Embryonic facial prominence (tissue), 1 donor: ENCODE measurements around the gene LMAN1L.

Source experiments
- DNase-seq: peaks from one replicate; pipeline ENCODE4 v3.0.0-alpha.2; 2016; ENCODE audit errors: extremely low spot score

LMAN1L gene

GRCh38 chr15:74794248-74794969 is 18.2 kb upstream of the LMAN1L start:
- DNase-seq, result no peak

- no peak for DNase-seq
These were observed 17.7 kb upstream of the LMAN1L start for GRCh38 chr15:74794970-74795349.

GRCh38 chr15:74795966-74796625 is 16.5 kb upstream of the LMAN1L start:
- no peak for DNase-seq

- no peak for DNase-seq
These were observed 14.0 kb upstream of the LMAN1L start for GRCh38 chr15:74798388-74799254.

- DNase-seq, result no peak
These were observed 13.3 kb upstream of the LMAN1L start for GRCh38 chr15:74799255-74799855.

GRCh38 chr15:74799856-74800558 is 12.6 kb upstream of the LMAN1L start:
- DNase-seq, result no peak

GRCh38 chr15:74800559-74801094 is 12.0 kb upstream of the LMAN1L start:
- DNase-seq, result no peak

- DNase-seq, result no peak
These were observed 11.2 kb upstream of the LMAN1L start for GRCh38 chr15:74801311-74801997.

GRCh38 chr15:74802290-74802689 is 10.3 kb upstream of the LMAN1L start:
- no peak for DNase-seq

- DNase-seq, result no peak
These were observed 9.7 kb upstream of the LMAN1L start for GRCh38 chr15:74802862-74803447.

- no peak for DNase-seq
These were observed 7.7 kb upstream of the LMAN1L start for GRCh38 chr15:74804935-74805334.

- DNase-seq, result no peak
These were observed 5.4 kb upstream of the LMAN1L start for GRCh38 chr15:74807282-74807681.

GRCh38 chr15:74808078-74808839 is 4.4 kb upstream of the LMAN1L start:
- DNase-seq, result no peak

- no peak for DNase-seq
These were observed 3.8 kb upstream of the LMAN1L start for GRCh38 chr15:74808840-74809229.

GRCh38 chr15:74809242-74809641 is 3.4 kb upstream of the LMAN1L start:
- DNase-seq, result no peak

GRCh38 chr15:74809956-74810355 is 2.7 kb upstream of the LMAN1L start:
- no peak for DNase-seq

- no peak for DNase-seq
These were observed 2.7 kb downstream of the LMAN1L start for GRCh38 chr15:74815121-74815934.

GRCh38 chr15:74815961-74816360 is 3.3 kb downstream of the LMAN1L start:
- no peak for DNase-seq
